ES-I3 (cell line): ENCODE results near the gene KCNK15.
"Not testable (repeated sequence)": the region's sequence is repeated elsewhere in the genome, so short reads cannot be mapped to it uniquely, and the experiment has no call there.

Experiments
- H3K36me3 ChIP-seq: 2 replicates; pipeline ENCODE4 v1.6.1; 2013; ENCODE audit warnings: mild to moderate bottlenecking, low read length, control low read depth, moderate library complexity; ENCODE audit not compliant: insufficient read depth
- H3K4me1 ChIP-seq: 2 replicates; pipeline ENCODE4 v1.6.1; 2013; ENCODE audit warnings: mild to moderate bottlenecking, control low read depth, low read length; ENCODE audit not compliant: insufficient read depth
- H3K9ac ChIP-seq: 2 replicates; pipeline ENCODE4 v1.6.1; 2013; ENCODE audit warnings: low read depth, mild to moderate bottlenecking, low read length, moderate library complexity
- H3K9me3 ChIP-seq: 2 replicates; pipeline ENCODE4 v1.6.1; 2013; ENCODE audit warnings: mild to moderate bottlenecking, low read length, moderate library complexity; ENCODE audit not compliant: control insufficient read depth, insufficient read depth

Gene KCNK15

DNA sequence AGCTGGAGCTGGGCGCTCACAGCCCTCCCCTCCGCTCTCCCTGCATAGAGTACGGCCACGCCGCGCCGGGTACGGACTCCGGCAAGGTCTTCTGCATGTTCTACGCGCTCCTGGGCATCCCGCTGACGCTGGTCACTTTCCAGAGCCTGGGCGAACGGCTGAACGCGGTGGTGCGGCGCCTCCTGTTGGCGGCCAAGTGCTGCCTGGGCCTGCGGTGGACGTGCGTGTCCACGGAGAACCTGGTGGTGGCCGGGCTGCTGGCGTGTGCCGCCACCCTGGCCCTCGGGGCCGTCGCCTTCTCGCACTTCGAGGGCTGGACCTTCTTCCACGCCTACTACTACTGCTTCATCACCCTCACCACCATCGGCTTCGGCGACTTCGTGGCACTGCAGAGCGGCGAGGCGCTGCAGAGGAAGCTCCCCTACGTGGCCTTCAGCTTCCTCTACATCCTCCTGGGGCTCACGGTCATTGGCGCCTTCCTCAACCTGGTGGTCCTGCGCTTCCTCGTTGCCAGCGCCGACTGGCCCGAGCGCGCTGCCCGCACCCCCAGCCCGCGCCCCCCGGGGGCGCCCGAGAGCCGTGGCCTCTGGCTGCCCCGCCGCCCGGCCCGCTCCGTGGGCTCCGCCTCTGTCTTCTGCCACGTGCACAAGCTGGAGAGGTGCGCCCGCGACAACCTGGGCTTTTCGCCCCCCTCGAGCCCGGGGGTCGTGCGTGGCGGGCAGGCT, 4.6 kb downstream of the KCNK15 start:
- H3K4me1 ChIP-seq: peaks cover 13% of the 10 kb centered on the region; the same call in 1 of the 2 replicates
- no peaks in the 10 kb centered on the region for H3K36me3 ChIP-seq
- no peaks in the 10 kb centered on the region for H3K9me3 ChIP-seq
- H3K9ac ChIP-seq: no peak overlapping the region

- H3K36me3 ChIP-seq: no peaks in the 10 kb centered on the region
- no peaks in the 10 kb centered on the region for H3K9me3 ChIP-seq
- peaks cover 7% of the 10 kb centered on the region; the same call in 1 of the 2 replicates for H3K4me1 ChIP-seq
- H3K9ac ChIP-seq: no peak overlapping the region
Observed at GRCh38 chr20:44752099-44752931, 6.7 kb downstream of the KCNK15 start.

- Histone ChIP-seq H3K9ac (no peak overlapping the region), H3K9me3 (no peaks in the 10 kb centered on the region), H3K36me3 (no peaks in the 10 kb centered on the region), H3K4me1 (peaks cover 6% of the 10 kb centered on the region; the same call in 1 of the 2 replicates)
Observed at GRCh38 chr20:44754554-44754953, 8.9 kb downstream of the KCNK15 start.

DNA sequence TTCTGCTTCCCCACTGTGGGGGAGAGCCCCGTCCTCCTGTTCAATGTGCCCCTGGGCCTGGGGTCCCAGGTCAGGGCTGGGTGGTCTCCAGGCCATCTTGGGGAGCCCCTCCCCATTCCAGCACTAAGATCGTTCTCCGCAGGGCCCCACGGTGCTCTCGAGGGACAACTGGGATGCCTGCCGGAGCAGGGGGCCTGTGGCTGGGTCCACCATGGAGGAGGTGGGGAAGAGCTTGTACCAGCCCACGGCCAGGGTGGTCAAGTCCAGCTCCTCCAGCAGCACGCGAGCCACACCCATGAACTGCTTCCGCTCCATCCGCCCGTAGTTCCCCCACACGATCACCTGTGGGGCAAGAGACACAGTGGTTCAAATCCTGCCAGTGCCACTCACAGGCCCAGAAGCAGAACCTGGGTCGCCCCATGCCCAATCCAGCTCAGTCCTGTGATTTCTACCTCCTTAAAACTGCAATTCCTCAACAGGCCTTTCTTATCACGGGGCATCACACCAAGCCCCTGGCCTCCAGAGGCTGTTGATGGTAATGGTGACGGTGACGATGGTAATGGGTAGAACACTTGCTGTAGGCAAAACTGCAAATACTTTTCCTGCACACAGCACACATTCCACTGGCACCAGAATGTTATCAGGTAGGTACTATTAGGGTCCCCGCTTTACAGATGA, 10.5 kb downstream of the KCNK15 start:
- H3K4me1 ChIP-seq: peaks cover 6% of the 10 kb centered on the region; the same call in 1 of the 2 replicates
- no peak overlapping the region for H3K9ac ChIP-seq
- H3K36me3 ChIP-seq: no peaks in the 10 kb centered on the region
- no peaks in the 10 kb centered on the region for H3K9me3 ChIP-seq

DNA sequence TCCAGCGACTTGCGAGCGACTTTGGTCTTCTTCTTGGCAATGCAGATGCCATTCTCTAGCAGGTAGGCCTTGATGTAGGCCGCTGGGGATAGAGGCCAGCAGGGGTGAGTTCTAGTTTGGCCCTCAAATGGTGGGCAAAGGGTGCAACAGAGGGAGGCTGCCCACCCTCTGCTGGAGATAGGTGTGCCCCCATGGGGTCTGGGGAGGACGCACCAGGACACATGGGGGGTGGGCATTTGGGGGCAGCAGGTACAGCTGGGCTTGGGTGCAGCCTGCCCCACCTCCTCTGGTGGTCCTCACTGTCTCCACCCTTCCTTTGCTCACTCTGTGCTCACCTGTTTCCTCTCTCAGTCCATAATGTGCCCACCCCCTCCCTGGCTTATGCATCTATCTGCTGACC, 11.3 kb downstream of the KCNK15 start:
- H3K4me1 ChIP-seq: peaks cover 6% of the 10 kb centered on the region; the same call in 1 of the 2 replicates
- no peaks in the 10 kb centered on the region for H3K36me3 ChIP-seq
- H3K9me3 ChIP-seq: no peaks in the 10 kb centered on the region
- no peak overlapping the region for H3K9ac ChIP-seq

- Histone ChIP-seq H3K9me3 (no peaks in the 10 kb centered on the region), H3K36me3 (no peaks in the 10 kb centered on the region), H3K4me1 (no peaks in the 10 kb centered on the region), H3K9ac (no peak overlapping the region)
Observed at GRCh38 chr20:44758247-44759101, 12.8 kb downstream of the KCNK15 start.

GRCh38 chr20:44759595-44759994, 13.9 kb downstream of the KCNK15 start:
- no peaks in the 10 kb centered on the region for H3K9me3 ChIP-seq
- H3K4me1 ChIP-seq: no peaks in the 10 kb centered on the region
- no peaks in the 10 kb centered on the region for H3K36me3 ChIP-seq
- H3K9ac ChIP-seq: no peak overlapping the region

DNA sequence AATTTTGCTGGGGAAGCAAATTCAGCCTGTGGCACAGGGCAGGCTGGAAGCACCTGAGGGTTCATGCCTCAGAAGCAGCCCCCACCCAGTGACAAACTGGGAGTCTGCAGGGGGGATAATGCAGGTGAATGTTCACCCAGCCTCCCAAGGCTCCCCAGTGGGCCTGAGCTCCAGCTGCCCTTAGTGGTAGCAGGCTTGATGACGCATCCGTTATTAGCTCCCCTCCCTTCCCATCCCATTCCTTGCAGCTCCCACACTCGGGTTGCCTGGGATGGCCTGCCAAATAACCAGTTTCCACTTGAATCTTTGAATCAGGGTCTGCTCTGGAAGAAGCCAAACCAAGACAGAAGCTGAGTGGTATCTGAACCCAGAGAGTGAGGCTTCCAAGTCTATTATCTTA, 15.8 kb downstream of the KCNK15 start:
- no peaks in the 10 kb centered on the region for H3K4me1 ChIP-seq
- no peaks in the 10 kb centered on the region for H3K36me3 ChIP-seq
- H3K9ac ChIP-seq: no peak overlapping the region
- H3K9me3 ChIP-seq: no peaks in the 10 kb centered on the region

GRCh38 chr20:44762466-44763140, 16.9 kb downstream of the KCNK15 start:
- no peak overlapping the region for H3K9ac ChIP-seq
- H3K4me1 ChIP-seq: no peaks in the 10 kb centered on the region
- H3K9me3 ChIP-seq: no peaks in the 10 kb centered on the region
- no peaks in the 10 kb centered on the region for H3K36me3 ChIP-seq

DNA sequence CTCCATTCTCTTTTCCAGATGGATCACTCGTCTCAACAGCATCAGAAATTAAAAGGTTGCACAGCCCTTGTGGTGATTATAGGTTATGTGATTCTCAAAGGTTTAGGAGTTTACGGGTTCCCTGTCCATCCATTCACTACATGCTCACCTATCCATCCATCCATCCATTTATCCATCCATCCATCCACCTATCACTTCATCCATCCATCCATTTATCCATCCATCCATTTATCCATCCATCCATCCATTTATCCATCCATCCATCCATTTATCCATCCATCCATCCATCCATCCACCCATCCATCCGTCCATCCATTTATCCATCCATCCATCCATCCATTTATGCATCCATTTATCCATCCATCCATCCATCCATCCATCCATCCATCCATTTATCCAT, 18.1 kb downstream of the KCNK15 start:
- H3K4me1 ChIP-seq, H3K36me3 ChIP-seq, H3K9ac ChIP-seq, H3K9me3 ChIP-seq: not testable (repeated sequence)

DNA sequence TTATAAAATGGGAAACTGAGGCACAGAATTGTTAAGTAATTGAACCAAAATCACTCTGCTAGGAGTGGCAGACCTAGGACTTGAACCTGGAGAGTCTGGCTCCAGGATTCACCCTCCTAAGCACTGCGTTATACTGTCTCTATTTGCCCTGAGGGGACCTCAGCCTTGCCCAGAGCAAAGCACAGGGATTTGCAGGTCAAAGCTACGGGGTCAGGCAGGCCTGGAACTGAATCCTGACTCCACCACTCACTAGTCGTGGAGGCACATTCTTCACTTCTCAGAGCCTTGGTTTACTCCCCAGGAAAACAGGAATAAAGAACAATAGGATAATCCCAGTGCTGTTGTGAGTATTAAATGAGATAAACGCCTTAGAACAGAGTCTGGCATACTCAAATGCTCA, 19.4 kb downstream of the KCNK15 start:
- Histone ChIP-seq H3K9ac (no peak overlapping the region), H3K4me1 (no peaks in the 10 kb centered on the region), H3K36me3 (no peaks in the 10 kb centered on the region), H3K9me3 (no peaks in the 10 kb centered on the region)

DNA sequence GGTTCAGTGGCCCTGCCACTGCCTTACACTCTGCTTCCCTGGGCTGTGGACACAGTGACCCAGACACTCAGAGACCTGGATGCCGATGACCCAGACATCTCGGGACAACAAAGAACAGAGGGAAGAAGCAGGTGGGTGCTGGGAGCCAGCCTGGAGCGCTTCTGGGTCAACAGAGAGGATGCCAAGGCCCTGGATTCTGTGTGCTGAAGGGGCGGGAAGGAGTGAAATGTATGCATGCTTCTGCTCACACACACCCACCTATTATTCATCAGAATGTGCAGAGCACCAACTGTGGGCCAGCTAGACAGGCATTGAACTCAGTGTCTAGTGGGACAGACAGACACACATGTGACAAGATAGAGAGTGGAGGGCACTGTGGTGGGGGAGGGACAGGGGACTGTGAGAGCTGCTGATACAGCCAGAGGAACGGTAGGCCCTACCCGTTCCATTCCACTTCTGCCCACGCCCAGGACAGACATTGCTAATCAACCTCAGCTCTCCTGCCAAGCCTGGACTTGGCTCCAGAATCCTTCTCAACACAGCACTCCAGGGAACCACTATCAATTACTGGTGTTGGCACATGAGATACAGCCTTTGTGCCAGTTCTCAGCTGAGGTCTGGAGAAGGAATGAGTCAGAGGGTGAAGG, 20.2 kb downstream of the KCNK15 start:
- Histone ChIP-seq H3K36me3 (no peaks in the 10 kb centered on the region), H3K9ac (no peak overlapping the region), H3K4me1 (no peaks in the 10 kb centered on the region), H3K9me3 (no peaks in the 10 kb centered on the region)

- Histone ChIP-seq H3K4me1 (peaks cover 8% of the 10 kb centered on the region; the same call in 1 of the 2 replicates), H3K36me3 (no peaks in the 10 kb centered on the region), H3K9me3 (no peaks in the 10 kb centered on the region), H3K9ac (no peak overlapping the region)
Observed at GRCh38 chr20:44768256-44768655, 22.6 kb downstream of the KCNK15 start.
